ENCODE results near the gene C4orf33.

The C4orf33 gene

DNA sequence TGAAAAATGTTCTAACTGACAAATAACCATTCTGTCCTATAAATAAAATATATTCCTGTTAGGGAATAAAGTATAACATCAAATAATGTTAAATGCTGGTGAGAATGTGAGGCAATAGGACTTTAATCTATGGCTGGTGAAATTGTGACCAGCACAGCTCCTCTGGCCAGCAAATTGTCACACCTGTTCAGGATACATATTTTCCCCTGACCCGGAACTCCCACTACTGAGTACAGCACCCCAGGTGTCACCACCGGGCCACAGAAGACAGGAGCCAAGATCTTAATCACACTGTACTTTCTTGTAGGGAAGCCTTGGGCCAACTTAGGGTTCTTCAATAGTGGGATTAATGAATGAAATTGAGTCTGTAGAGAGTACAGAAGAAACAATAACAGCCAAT lies 33.2 kb downstream of the C4orf33 start:
- DNase-seq (ENCODE audit: low read depth in 2 of 2), result no peak

DNA sequence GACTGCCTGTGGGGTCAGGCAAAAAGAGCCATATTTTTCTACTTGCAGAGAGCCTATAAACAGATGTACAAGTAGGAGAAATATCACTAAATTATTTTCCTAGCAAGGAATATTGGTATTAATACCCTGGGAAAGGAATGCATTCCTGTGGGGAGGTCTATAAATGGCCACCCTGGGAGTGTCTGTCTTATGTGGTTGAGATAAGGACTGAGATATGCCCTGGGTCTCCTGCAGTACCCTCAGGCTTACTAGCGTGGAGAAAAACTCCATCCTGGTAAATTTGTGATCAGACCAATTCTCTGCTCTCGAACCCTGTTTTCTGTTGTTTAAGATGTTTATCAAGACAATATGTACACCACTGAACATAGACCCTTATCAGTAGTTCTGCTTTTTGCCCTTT lies 35.4 kb downstream of the C4orf33 start:
- DNase-seq (ENCODE audit: low read depth in 2 of 2), result no peak

DNA sequence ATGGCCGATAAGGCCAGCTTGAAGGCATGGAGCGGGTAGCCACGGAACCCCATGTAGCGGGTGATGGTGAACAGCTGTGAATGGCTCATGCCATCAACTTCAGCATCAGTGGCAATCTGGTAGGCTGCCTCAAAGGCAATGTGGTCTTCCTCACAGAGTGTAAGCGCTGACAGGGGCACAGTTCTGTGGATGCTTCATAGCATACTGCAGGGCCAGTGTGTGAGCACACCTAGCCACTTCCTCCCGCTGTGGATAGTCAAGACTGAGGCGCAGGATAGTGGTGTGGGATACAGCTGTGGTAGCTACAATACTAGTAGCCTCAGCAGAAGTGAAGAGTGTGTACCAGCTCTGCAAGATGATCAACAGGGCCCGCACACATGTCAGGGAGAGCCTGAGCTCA lies 40.5 kb downstream of the C4orf33 start:
- no peak for DNase-seq (ENCODE audit: low read depth in 2 of 2)

DNA sequence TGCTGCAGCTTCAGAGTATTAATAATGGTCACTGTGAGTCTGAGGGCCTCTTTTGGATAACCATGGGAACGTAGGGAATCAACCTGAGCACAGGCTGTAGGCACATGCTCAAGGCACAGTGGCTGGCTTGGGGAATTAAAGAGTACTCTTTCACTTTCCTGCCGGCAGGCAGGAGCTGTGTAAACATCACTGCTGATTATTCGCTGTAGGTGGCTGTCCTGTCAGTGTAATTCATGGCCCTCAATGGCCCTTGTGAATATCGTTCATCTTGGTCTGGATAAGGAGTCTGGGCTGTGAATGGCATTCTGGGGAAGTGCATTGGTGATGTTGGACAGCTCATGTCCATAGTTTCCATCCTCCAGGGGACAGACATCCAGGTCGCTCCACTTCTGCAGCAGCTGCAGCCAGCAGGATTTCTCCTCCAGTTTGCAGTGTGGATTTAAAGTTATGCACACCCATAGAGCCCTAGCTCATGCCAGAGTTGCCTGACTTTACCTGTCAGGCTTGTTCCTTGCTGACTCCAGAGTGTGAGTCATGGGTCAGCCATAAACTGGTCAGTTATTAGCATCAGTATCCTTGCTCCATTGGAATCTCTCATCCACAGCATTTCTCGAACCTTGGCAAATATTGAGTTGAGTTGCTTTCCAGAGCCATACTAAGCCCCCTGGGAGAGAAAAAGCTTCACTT lies 43.0 kb downstream of the C4orf33 start:
- DNase-seq (ENCODE audit: low read depth in 2 of 2), result no peak

DNA sequence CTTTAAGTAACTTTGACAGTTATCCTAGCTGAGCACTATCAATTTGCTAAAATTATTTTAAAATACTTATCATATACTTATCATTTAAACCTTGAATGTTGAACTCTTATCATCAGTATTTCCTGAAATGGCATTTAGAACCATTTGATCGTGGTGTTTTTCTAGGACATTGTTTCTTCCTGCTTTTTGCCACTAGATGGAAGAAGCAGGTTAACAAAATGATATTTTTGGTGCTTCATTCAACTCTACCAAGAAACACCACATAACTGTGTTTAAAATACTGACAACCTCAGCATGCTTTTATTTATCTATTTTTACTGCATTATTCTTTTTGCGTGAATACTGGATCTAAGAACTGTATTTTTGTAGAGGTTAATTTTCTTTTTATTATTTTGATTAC lies 44.6 kb downstream of the C4orf33 start:
- DNase-seq (ENCODE audit: low read depth in 2 of 2), result no peak

DNA sequence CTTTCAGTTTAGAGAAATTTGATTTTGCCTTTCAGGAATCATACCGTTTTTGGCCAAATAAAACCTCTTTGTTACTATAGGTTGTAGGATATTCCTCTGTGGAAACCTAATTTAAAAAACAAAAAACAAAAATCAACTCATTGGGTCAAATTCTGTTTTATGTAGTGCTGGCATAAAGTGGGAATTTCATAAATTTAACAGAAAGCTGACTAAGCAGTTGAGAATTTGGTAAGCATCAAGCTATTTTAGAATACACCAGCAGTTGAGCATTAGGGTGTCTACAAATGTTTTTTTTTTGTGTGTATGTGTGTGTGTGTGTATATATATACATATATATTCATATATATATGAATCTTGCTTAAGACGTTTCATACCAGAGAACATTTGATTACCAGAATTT lies 47.4 kb downstream of the C4orf33 start:
- no peak for DNase-seq (ENCODE audit: low read depth in 2 of 2)

DNA sequence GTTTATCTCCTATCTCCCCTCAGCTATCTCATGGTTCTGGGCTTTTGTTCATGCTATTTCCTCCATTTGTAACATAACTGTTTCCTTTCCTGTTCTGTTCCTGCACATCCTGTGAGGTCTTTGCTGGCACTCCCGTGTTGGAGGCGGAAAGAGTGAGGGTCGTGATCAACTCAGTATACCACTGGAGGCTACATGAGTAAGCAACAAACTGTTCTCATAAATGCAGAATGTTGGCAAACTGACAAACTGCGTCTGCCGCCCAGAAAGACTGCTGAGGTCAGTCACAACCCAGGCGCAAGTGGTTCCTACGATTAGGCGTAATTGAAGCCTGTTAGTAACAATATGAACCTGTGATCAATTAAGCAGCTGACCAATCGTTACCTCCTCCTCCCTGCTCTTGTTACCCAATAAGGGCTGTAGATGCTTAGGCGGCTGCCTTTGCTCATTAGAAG lies 48.8 kb downstream of the C4orf33 start:
- no peak for DNase-seq (ENCODE audit: low read depth in 2 of 2)

DNA sequence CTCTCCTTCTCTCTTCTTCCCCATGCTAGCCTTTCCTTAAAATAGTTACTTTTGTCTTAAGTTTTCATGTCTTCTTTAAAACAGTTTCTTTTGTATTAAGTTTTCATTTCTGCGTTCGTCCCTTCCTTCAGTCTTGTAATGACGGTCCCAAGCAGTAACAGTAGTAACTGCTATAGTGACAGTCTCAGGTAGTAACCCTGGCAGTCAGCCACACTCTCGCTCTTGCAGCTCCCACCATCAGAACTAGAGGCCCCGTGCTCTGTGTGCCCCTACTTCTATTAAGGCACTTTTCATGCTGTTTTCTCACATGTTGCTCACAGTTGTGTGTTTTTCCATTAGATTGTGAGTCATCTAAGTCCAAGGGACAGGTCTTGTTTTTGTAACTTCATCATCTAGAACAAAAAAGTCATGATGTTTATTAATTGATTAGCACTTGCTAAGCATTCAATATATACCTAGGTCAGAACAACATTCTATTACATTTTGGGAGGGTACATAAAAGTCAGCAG lies 49.3 kb downstream of the C4orf33 start:
- no peak for DNase-seq (ENCODE audit: low read depth in 2 of 2)

DNA sequence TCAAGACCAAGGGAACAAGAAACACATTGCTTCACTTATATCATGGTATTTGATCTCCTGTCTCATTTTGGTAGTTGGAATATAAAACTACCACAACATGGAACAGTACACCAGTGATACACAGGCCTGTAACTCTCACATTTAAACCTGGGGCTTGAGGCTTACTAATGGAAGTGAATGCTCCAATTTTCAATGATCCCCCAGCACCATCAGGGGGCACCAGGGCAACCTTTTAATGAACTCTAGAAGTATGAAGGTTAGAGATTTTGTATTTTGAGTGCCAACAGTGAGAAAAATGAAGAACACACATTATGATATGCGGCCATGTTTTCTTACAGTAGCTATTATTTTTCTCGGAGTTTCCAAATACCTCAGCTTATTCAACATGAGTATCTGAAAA lies 50.7 kb downstream of the C4orf33 start:
- DNase-seq (ENCODE audit: low read depth in 2 of 2), result no peak

DNA sequence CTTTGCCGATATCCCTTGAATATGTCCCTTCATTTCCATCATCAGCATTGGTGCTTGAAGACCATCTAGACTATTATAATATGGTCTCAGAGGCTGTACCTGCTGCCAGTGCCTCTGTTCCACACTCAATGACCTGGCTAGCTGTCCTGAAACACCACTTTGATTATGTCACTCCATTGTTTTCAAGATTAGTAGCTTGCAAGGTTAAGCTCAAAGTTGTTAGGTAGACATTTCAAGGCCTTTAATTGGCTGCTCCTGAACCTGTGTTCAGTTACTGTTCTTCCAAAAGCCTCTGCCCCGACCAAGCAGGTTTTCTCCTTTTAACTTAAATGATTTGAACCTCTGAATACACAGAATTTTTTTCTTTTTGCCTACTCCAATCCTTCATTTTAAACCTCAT lies 52.9 kb downstream of the C4orf33 start:
- no peak for DNase-seq (ENCODE audit: low read depth in 2 of 2)

DNA sequence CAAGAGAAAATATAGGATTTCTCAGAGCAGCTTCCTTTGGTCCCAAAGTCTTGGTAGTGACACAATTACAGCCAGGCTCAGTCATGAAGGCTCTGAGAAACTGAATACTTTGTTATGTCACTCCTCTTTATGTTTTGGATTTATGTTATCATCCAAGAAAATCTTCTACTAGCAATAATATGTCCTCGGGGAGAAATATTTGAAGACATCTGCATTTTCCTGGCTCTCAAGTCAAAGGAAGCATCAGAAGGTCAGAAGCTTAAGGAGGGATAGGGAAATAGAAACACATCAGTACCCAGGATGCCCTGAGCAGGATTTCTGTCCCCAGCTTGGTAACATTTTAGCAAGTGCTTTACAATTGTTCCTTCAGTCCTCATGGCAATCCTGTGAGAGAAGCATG lies 54.0 kb downstream of the C4orf33 start:
- no peak for DNase-seq (ENCODE audit: low read depth in 2 of 2)

DNA sequence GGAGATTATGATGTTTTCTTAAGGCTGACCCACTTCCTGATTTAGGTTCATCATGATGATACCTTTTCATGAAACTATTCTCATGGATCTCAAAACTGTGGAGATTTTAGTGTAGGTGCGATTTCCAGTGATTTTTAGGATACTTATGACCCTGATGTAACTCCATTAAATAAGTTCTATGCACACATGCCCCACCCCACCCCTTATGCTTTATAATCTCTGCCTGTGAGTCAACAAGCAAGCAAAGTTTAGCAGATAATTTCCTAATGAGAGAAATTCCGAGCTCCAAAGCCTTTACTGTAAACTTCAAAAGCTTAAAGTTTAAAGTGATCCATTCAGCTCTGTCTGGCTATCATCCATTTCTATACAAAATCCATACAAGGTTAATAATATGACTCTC lies 56.4 kb downstream of the C4orf33 start:
- no peak for DNase-seq (ENCODE audit: low read depth in 2 of 2)

DNA sequence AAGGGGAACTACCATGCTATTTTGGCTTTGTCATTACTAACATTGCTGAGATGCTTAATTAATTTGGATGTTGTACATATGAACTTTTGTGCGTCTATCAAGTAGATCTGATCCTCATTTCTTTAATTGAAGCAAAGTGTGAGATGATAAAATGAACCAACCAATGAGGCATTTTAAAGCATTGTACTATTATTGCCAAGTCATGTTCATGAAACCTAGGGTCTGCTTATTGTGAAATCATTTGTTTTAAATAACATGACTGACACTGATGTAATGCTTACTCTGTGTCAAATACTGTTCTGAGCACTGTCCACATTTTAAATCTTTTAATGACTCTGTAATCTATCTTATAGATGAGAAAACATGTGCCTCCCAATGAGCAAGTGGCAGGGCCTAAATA lies 57.7 kb downstream of the C4orf33 start:
- DNase-seq (ENCODE audit: low read depth in 2 of 2), result no peak

DNA sequence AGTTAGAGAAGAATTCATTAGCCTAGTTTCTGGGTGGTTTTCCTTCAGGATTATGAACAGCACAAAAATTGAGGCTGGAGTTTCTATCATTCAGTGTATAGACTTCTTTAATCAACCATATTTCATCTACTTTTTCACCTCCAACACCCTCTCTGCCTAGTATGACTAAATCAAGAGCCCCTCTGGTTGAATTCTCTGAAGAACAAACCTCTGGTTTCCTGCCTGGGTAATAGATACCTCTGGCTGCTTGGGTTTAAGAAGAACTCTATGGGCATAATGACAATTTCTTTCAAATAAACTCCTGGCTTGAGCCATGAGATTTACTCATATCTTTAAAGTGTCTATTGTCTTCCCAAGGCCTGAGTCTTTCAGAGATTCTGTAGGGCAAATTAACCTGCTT lies 66.5 kb downstream of the C4orf33 start:
- no peak for DNase-seq (ENCODE audit: low read depth in 2 of 2)

DNA sequence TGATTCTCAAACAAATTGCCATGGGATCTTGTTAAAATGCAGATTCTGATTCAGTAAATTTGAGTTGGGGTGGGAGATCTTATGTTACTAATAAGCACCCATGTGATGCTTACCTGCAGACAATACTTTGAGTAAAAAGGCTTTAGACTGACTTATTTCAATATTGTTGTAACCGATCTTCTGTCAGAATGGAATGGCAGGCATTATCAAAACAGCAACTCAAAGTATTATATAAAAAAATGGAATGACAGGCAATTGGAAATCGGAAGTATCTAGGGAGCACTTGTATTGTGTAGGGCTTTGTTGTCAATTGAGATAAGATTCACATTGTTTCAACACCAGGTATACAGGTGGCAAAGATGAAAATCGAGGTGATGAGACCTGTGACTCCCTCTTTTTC lies 67.5 kb downstream of the C4orf33 start:
- no peak for DNase-seq (ENCODE audit: low read depth in 2 of 2)

DNA sequence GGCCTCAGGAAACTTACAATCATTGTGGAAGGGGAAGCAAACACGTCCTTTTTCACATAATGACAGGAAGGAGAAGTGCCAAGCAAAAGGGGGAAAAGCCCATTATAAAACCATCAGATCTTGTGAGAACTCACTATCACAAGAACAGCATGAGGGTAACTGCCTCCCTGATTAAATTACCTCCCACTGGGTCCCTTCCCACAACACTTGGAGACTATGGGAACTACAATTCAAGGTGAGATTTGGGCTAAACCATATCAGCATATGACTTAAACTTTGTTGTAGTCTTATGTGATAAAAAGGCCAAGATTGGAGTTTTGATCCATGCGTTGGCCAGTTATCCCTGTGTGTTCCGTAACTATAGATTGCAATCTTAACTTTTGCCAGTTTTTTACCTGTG lies 68.3 kb downstream of the C4orf33 start:
- DNase-seq (ENCODE audit: low read depth in 2 of 2), result no peak

All from activated CD4-positive, alpha-beta T cell treated with anti-CD3 and anti-CD28 coated beads for 24 hours (primary cell).